HepG2 (cell line): ENCODE results near the gene KIAA1217.

Source experiments
- FOSL1 ChIP-seq: sonication (generic); formaldehyde crosslinking; IDR thresholded peaks from 2 replicates; pipeline ENCODE4 v1.9.0; 2021; ENCODE audit warnings: missing genetic modification reagents, borderline replicate concordance
- GABPA ChIP-seq, 2 experiments: IDR thresholded peaks; 2 replicates each; pipeline ENCODE4 v1.6.1; 2011 to 2016; ENCODE audit warnings: low read depth in 2 of 2, low read length in 1 of 2, missing biosample characterization in 1 of 2, missing genetic modification characterization in 1 of 2
- NFE2 ChIP-seq: sonication (generic); formaldehyde crosslinking; IDR thresholded peaks from 2 replicates; pipeline ENCODE4 v1.4.0; 2020; ENCODE audit warnings: missing genetic modification reagents
- POLR2A ChIP-seq, 2 experiments: IDR thresholded peaks; 2 replicates each; pipeline ENCODE4 v1.6.1; 2011; ENCODE audit warnings: low read depth in 2 of 2, low read length in 2 of 2, mild to moderate bottlenecking in 1 of 2, moderate library complexity in 1 of 2; ENCODE audit not compliant: insufficient read depth in 1 of 2
- SIN3A ChIP-seq: IDR thresholded peaks from 2 replicates; pipeline ENCODE4 v1.6.1; 2011; ENCODE audit warnings: low read depth, mild to moderate bottlenecking, control low read depth, low read length, borderline replicate concordance
- SMARCE1 ChIP-seq: fragments of 450-650 bp; IDR thresholded peaks from 2 replicates; pipeline ENCODE4 v1.6.1; 2017; ENCODE audit warnings: borderline replicate concordance
- SP2 ChIP-seq: sonication (generic); formaldehyde crosslinking; IDR thresholded peaks from 2 replicates; pipeline ENCODE4 v1.5.1; 2020; ENCODE audit warnings: mild to moderate bottlenecking, missing genetic modification reagents
- ZNF670 ChIP-seq: sonication (generic); formaldehyde crosslinking; IDR thresholded peaks from 2 replicates; pipeline ENCODE4 v1.8.0; 2022; ENCODE audit warnings: mild to moderate bottlenecking, missing genetic modification reagents, borderline replicate concordance

DNA sequence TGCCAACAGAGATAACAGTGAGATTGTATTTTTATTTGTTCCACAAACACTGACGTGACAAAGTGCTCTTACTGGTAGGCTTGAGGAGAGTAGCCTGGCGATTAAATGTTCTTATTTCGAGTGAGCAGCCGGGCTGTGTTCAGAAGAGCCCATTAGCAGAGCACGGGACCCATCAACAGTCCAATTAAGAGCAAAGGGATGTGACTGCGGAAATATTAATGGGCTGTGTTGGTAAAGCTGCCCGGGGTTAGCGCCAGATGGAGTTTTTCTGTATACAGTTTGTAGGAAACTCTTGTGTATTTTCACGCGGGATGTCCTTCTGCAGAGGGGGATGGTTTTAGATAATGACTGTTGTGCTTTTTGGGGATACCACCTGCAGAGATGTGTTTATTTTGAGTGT, 104.3 kb downstream of the KIAA1217 start:
- TF ChIP-seq POLR2A (IDR thresholded peaks at IDR 0.05; ENCODE audit: insufficient read depth in 1 of 2, low read depth in 2 of 2, low read length in 2 of 2): no peak
- no peak for TF ChIP-seq SIN3A
- no peak for TF ChIP-seq SMARCE1
- TF ChIP-seq ZNF670 (CRISPR knock-in tag): no peak
- TF ChIP-seq GABPA (IDR thresholded peaks at IDR 0.05; ENCODE audit: low read depth, low read length): no peak
- TF ChIP-seq GABPA (CRISPR knock-in tag; IDR thresholded peaks at IDR 0.05; ENCODE audit: low read depth): no peak
- TF ChIP-seq SP2 (CRISPR knock-in tag): no peak
- no peak for TF ChIP-seq NFE2 (CRISPR knock-in tag)
- TF ChIP-seq FOSL1 (CRISPR knock-in tag): no peak
